ENCODE data around the gene PPFIA1. TPM values are rescaled to one million over a fixed set of nuclear protein-coding genes. Genes with fewer than 3 reads are reported as not detected.
"Not testable (repeated sequence)": the region's sequence is repeated elsewhere in the genome, so short reads cannot be mapped to it uniquely, and the experiment has no call there.

PPFIA1 gene
- total RNA-seq, 1 donor from 2014 or later = 57.7 TPM

GRCh38 chr11:70397336-70397982 is 127.0 kb downstream of the PPFIA1 start:
- no peak for DNase-seq

GRCh38 chr11:70397983-70398833 is 127.7 kb downstream of the PPFIA1 start, which contains the start of gene CTTN:
CTTN (plus strand) TSS chr11:70398529; CDS start chr11:70407298, 8,769 bp downstream.
- DNase-seq = peak; percentile 90

DNA sequence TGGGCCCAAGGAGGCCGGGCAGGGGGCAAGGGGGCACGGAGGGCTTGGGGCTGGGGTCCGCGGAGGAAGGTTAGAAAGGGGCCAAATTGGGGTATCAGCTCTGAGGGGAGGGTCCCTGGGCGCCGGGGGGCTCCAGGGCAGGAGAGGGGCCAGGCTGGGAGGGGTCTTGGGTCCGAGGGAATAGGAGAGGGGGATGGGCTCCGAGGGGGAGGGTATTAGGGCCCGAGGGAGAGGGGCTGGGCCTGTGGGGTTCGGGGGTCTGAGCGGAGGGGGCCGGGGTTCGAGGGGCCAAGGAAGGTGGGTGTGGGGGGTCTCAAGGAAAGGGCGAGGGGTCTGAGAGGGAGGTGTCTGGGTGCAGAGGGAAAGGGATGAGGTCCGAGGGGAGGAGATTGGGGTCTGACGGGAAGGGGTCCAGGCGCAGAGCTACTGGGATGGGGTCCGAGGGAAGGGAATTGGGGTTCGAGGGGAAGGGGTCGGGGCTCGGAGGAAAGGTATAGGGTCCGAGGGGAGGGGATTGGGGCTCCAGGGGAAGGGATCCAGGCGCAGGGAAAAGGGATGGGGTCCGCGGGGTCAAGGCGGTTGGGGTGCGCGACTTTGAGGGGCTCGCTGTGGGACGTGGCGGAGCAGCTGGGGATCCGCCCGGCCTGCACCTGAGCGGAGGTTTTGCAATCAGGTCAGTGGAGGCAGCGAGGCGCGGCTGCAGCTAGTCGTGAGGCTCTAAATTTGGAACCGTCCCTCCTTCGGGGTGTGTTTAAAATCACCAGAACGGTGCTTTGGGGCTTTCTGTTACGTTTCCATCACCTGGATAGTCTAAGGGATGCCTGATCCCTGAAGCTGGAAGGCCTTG is 128.6 kb downstream of the PPFIA1 start:
- no peak for DNase-seq

GRCh38 chr11:70399681-70400112 is 129.2 kb downstream of the PPFIA1 start:
- peak; percentile 12 for DNase-seq

DNA sequence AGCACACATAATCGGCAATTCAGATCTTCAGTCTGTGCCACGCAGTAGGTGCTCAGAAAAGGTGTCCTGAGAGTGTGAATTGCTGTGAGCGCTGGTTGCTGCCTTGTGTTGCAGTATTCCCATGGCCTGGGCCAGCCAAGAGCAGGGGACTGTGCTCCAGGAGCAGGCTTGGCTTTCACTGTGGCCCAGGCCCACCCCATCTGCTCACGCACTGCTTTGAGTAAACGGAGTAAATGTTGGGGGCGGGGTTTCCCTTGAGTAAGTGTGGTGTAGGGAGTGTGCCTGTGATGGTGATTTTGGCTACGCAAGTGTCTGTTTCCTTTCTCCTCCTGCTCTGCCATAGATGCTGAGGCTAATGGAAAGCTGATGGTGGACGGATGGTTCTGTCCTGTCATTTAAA is 130.2 kb downstream of the PPFIA1 start:
- DNase-seq = no peak

GRCh38 chr11:70402016-70402415 is 131.5 kb downstream of the PPFIA1 start:
- no peak for DNase-seq

GRCh38 chr11:70402685-70403084 is 132.2 kb downstream of the PPFIA1 start:
- no peak for DNase-seq

DNA sequence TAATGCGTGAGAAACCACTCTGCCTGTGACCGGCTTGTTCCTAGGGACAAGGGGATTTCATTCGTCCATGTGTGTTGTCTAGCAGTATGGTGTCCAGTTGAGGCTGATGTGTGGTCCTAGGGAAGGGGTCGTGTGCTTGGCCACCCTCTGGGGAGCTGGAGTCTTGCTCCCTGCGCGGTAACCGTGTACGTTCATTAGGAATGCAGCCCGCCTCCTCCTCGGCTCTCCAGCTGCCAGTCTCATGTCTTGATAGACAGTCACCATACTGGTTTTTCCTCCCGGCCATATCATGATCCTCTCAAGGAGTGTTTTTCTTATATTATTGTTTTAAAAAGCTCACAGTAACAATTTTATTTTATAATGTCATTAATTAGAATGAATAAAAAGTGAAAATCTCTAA is 133.8 kb downstream of the PPFIA1 start:
- no peak for DNase-seq

GRCh38 chr11:70405679-70406395 is 135.3 kb downstream of the PPFIA1 start:
- DNase-seq = no peak

GRCh38 chr11:70407121-70407520 is 136.6 kb downstream of the PPFIA1 start:
- DNase-seq = no peak

DNA sequence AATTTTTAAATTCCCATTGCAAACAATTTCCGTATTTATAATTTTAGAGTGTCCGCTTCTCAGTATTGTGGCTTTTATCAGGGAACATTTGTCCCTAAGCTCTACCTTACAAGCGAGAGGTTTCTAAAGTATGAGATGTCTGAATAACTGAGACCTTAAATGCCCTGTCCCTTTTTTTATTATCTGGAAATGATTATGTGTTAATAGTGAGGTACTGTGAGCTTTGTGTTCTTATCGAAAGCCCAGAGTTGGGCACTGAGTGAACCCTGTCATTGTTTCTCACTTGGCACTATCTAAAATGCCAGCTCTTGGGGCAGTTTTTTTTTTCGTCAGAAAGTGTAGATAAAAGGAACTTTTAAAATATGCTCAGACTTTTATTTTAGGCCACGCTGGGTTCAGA is 137.3 kb downstream of the PPFIA1 start:
- no peak for DNase-seq

GRCh38 chr11:70408326-70408725 is 137.8 kb downstream of the PPFIA1 start:
- not testable (repeated sequence) for DNase-seq

DNA sequence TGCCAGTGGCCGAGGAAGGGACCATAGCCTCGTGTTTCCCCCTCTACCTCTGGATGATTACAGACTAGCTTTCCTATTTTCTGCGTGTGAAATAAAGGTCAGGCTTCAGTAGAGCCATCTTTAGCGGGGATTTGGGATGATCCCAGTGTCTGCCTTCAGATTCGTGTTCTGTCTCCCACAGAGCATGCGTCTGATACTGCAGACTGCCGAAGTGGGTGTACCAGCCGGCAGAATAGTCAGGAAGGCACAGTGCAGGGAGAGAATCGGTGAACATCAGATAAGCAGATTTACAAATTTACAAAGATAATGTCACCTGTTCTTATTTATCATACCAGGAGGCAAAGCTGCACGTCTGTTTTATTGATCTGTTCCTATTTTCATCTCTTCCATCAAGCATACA is 138.9 kb downstream of the PPFIA1 start:
- DNase-seq = no peak

DNA sequence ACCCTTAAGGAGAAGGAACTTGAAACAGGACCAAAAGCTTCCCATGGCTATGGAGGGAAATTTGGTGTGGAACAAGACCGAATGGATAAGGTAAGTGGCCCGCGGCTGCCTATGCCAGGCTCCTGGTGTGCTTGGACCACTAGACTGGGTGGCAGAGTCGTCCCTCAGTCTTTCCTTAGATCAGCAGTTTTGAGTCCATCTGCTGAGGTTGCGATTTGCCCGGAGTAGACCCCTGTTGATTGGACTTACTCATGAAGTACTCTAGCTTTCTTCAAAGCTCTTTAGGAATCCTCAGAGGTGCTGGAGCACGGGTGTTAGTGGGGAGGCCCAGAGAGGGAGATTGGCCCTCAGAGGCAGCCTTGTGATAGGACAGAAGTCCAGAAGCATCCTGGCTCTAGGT is 139.4 kb downstream of the PPFIA1 start:
- DNase-seq = no peak

DNA sequence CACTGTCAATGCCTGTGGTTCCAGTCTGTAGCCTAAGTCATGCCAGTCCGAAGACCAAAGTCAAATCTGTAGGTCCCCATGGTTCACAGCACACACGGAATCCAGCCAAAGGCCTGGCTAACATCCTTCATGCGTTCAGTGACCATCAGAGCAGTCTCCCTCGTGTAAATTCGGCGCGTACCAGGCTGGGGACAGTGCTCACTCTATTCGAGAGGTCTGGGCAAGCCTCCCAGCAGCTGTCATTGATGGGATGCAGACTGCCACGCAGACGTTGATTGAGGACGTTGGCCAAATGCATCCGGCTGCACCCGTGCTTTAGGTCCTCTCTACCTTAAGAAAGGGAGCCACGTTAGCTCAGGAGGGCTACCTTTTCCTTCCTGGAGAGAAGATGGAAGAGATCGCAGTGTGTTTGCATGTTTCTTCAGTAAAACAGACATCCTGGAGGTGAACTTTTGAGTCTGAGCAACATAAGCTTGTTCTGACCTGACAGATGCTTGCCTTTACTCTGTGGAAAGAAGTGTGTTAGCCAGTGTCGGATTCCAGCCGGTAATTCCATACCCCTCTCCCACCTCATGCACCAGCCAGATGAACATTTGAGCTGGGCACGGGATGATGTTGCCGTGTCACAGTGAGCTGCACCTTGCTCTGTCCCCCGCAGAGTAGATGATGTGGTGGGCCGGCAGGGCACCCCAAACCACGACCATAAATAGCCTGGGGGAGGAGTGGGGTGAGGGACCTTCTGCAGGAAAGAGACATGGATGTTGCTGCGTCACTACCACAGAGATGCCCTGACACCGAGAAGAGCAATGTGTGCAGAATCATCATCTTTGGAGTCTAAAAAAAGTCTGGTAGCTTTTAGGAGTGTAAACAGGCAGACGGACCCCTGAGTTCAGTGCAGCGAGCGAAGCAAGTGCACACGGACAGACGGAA is 140.1 kb downstream of the PPFIA1 start:
- DNase-seq = no peak

DNA sequence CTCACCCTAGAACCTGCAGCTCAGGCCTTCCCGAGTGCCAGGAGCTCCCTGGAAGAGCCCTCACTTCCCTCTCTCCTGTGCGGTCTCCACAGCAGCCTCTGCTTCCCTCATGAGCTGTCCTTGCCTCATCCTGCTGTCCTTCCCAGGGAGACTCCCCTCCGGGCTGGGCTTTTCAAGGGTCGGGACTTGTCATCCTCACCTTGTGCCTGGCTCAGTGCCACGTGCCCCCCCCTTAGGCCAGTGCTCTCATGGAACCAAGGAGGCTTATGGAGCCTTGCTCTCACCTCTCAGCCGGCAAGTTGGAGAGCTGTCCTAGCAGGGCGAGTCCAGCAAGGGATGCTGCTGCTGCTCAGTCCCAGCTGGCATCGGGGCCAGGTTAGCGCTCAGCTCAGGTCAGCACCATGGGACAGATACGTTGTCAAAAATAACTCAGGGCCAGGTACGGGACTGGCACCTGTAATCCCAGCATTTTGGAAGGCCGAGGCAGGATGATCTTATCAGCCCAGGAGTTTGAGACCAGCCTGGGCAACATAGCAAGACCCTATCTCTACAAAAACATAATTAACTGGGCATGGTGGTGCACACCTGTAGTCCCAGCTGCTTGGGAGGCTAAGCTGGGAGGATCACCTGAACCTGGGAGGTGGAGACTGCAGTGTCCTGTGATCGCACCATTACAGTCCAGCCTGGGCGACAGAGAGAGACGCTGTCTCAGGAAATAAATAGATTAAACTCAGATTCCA is 141.4 kb downstream of the PPFIA1 start:
- no peak for DNase-seq

DNA sequence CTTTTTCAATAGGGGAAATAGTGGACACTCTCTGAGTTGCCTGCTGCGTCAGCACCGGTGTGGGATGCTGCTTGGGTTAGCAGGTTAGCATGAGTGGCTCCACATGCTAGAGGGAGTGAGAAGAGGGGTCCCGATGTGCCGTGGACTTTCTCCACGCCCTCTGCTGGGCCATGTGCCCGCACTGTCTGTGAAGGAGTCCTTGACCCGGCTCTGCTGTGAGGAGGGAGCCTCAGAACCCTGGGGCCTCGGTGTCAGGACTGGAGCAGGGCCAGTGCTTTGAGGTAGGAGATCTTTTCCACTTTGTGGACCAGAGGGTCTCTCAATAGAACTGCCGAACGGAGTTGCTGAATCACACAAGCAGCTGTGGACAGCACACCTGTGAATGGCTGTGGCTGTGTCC is 142.7 kb downstream of the PPFIA1 start:
- no peak for DNase-seq

- DNase-seq = no peak
These were observed 144.0 kb downstream of the PPFIA1 start for GRCh38 chr11:70414341-70415100.

DNA sequence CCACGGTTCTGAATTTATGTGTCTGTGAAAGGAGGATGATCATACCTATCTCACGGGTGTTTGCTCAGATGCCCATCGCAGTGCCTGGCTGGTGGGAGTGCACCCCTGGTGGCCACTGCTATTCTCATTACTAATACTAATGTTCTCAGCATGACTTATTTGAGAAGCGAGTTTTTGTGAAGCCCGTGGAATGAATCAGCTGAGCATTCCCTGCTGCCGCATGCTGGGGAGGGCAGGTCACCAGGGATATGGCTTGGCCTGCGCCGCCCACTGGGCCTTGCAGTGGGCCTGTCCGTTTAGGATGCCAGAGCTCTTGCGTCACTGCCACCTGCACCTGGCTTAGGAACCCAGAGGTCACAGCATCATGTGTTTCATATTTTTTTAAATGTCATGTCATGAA is 144.7 kb downstream of the PPFIA1 start:
- no peak for DNase-seq

Data from tongue (tissue), 2 donors.